ENCODE data around the gene NFIB. TPM values are rescaled to one million over a fixed set of nuclear protein-coding genes. Genes with fewer than 3 reads are reported as not detected.

The NFIB gene
- polyA plus RNA-seq, 1 of the 3 experiments (the other 2 are of a cell fraction), result 9.2 TPM

GRCh38 chr9:14292181-14292739 is 21.7 kb downstream of the NFIB start:
- Histone ChIP-seq H3K9me3 (no peaks in the 10 kb centered on the region), H3K4me3 (ENCODE audit: low read depth in 2 of 2, low read length in 1 of 2) (no peak overlapping the region), H4K20me1 (ENCODE audit: insufficient read depth) (peaks cover 11% of the 10 kb centered on the region; the same call in 1 of the 2 replicates), H3K4me1 (ENCODE audit: control insufficient read depth in 1 of 2, insufficient read depth in 2 of 2, low read depth in 1 of 2, low read length in 1 of 2) (no peaks in the 10 kb centered on the region; a peak in 2 of 4 replicates), H3K27me3 (ENCODE audit: insufficient read depth) (no peaks in the 10 kb centered on the region), H3F3A (replicated peaks; ENCODE audit: insufficient read depth) (no peaks in the 10 kb centered on the region), H3K36me3 (replicated peaks in 1 of 2; ENCODE audit: control insufficient read depth in 1 of 2, insufficient read depth in 2 of 2, low read length in 1 of 2) (peaks cover 10 to 13% of the 10 kb centered on the region in 2 experiments), H3K9me2 (no peaks in the 10 kb centered on the region), H3K9ac (no peak overlapping the region), H3K27ac (ENCODE audit: low read depth in 2 of 2, low read length in 1 of 2) (no peak overlapping the region), H3K79me2 (ENCODE audit: insufficient read depth) (peaks cover 96% of the 10 kb centered on the region), H3K4me2 (no peak overlapping the region), H2AFZ (ENCODE audit: low read depth) (no peak overlapping the region)
- WGBS (ENCODE audit: low lambda C conversion rate), result 90% methylated on average over 3 of the region's 3 CpGs
- TF ChIP-seq MXI1 (IDR thresholded peaks at IDR 0.05; ENCODE audit: low read depth, low read length) (no peak), GABPA (IDR thresholded peaks at IDR 0.05; ENCODE audit: low read depth) (no peak), USF1 (IDR thresholded peaks at IDR 0.05; ENCODE audit: borderline replicate concordance, low read depth) (no peak), SIN3A (IDR thresholded peaks at IDR 0.05; ENCODE audit: borderline replicate concordance, low read depth, low read length) (no peak), POLR2AphosphoS5 (IDR thresholded peaks at IDR 0.05; ENCODE audit: low read depth, low read length) (no peak), GATA2 (CRISPR knock-in tag; IDR thresholded peaks at IDR 0.05) (no peak), MEF2A (IDR thresholded peaks at IDR 0.05; ENCODE audit: borderline replicate concordance, low read depth) (no peak), YY1 (IDR thresholded peaks at IDR 0.05; ENCODE audit: low read depth) (no peak), RAD21 (IDR thresholded peaks at IDR 0.05; ENCODE audit: low read length) (no peak), SMC3 (IDR thresholded peaks at IDR 0.05; ENCODE audit: low read depth, low read length) (no peak), TAF1 (IDR thresholded peaks at IDR 0.05; ENCODE audit: borderline replicate concordance, low read depth, low read length) (no peak), TEAD4 (IDR thresholded peaks at IDR 0.05; ENCODE audit: borderline replicate concordance, insufficient read depth) (no peak), IRF3 (IDR thresholded peaks at IDR 0.05; ENCODE audit: low read depth, low read length) (no peak), NFIC (IDR thresholded peaks at IDR 0.05; ENCODE audit: borderline replicate concordance) (no peak), FOXM1 (IDR thresholded peaks at IDR 0.05; ENCODE audit: low read depth) (no peak)
- TF ChIP-seq, protein P1, sequence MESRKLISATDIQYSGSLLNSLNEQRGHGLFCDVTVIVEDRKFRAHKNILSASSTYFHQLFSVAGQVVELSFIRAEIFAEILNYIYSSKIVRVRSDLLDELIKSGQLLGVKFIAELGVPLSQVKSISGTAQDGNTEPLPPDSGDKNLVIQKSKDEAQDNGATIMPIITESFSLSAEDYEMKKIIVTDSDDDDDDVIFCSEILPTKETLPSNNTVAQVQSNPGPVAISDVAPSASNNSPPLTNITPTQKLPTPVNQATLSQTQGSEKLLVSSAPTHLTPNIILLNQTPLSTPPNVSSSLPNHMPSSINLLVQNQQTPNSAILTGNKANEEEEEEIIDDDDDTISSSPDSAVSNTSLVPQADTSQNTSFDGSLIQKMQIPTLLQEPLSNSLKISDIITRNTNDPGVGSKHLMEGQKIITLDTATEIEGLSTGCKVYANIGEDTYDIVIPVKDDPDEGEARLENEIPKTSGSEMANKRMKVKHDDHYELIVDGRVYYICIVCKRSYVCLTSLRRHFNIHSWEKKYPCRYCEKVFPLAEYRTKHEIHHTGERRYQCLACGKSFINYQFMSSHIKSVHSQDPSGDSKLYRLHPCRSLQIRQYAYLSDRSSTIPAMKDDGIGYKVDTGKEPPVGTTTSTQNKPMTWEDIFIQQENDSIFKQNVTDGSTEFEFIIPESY (IDR thresholded peaks at IDR 0.05; ENCODE audit: borderline replicate concordance, low read depth), result no peak
- CTCF ChIA-PET, result interaction anchor here (0.7 kb wide), 1 partner anchor 312 kb away, joined by 3 read pairs; no protein-coding TSS in a partner anchor
- no peak for DNase-seq
- POLR2A ChIA-PET, result no interaction called here

Measured in SK-N-SH (cell line).